ENCODE results near the gene WDR93. TPM values are rescaled to one million over a fixed set of nuclear protein-coding genes. Genes with fewer than 3 reads are reported as not detected.

Gene WDR93
- total RNA-seq, 1 donor from 2014 or later: not detected

GRCh38 chr15:89777073-89777751, 86.6 kb downstream of the WDR93 start:
- Mint-ChIP-seq H3K4me1 (ENCODE audit: low read depth, unreplicated experiment) (no peaks in the 10 kb centered on the region), H3K4me3 (ENCODE audit: unreplicated experiment) (no peak overlapping the region), H3K36me3 (ENCODE audit: unreplicated experiment) (no peaks in the 10 kb centered on the region), H3K27ac (ENCODE audit: unreplicated experiment) (no peak overlapping the region), H3K9me3 (ENCODE audit: unreplicated experiment) (peaks cover 4% of the 10 kb centered on the region), H3K27me3 (ENCODE audit: unreplicated experiment) (peaks cover 8% of the 10 kb centered on the region)
- DNase-seq: no peak
- TF ChIP-seq CTCF (IDR thresholded peaks at IDR 0.05; ENCODE audit: partially characterized antibody, unreplicated experiment): no peak

GRCh38 chr15:89777782-89778380, 87.3 kb downstream of the WDR93 start:
- peaks cover 8% of the 10 kb centered on the region for H3K27me3 Mint-ChIP-seq (ENCODE audit: unreplicated experiment)
- H3K9me3 Mint-ChIP-seq (ENCODE audit: unreplicated experiment): peaks cover 4% of the 10 kb centered on the region
- H3K27ac Mint-ChIP-seq (ENCODE audit: unreplicated experiment): no peak overlapping the region
- no peaks in the 10 kb centered on the region for H3K36me3 Mint-ChIP-seq (ENCODE audit: unreplicated experiment)
- H3K4me3 Mint-ChIP-seq (ENCODE audit: unreplicated experiment): no peak overlapping the region
- DNase-seq: no peak
- no peak for TF ChIP-seq CTCF (IDR thresholded peaks at IDR 0.05; ENCODE audit: partially characterized antibody, unreplicated experiment)
- no peaks in the 10 kb centered on the region for H3K4me1 Mint-ChIP-seq (ENCODE audit: low read depth, unreplicated experiment)

GRCh38 chr15:89778861-89779260, 88.2 kb downstream of the WDR93 start:
- no peak for DNase-seq
- Mint-ChIP-seq H3K36me3 (ENCODE audit: unreplicated experiment) (no peaks in the 10 kb centered on the region), H3K27ac (ENCODE audit: unreplicated experiment) (no peak overlapping the region), H3K4me1 (ENCODE audit: low read depth, unreplicated experiment) (no peaks in the 10 kb centered on the region), H3K9me3 (ENCODE audit: unreplicated experiment) (peaks cover 4% of the 10 kb centered on the region), H3K27me3 (ENCODE audit: unreplicated experiment) (peaks cover 8% of the 10 kb centered on the region), H3K4me3 (ENCODE audit: unreplicated experiment) (no peak overlapping the region)
- TF ChIP-seq CTCF (IDR thresholded peaks at IDR 0.05; ENCODE audit: partially characterized antibody, unreplicated experiment): no peak

GRCh38 chr15:89780601-89781000, 90.0 kb downstream of the WDR93 start:
- Mint-ChIP-seq H3K27me3 (ENCODE audit: unreplicated experiment) (peaks cover 6% of the 10 kb centered on the region), H3K9me3 (ENCODE audit: unreplicated experiment) (peaks cover 4% of the 10 kb centered on the region), H3K27ac (ENCODE audit: unreplicated experiment) (no peak overlapping the region), H3K4me1 (ENCODE audit: low read depth, unreplicated experiment) (no peaks in the 10 kb centered on the region), H3K4me3 (ENCODE audit: unreplicated experiment) (no peak overlapping the region), H3K36me3 (ENCODE audit: unreplicated experiment) (no peaks in the 10 kb centered on the region)
- TF ChIP-seq CTCF (IDR thresholded peaks at IDR 0.05; ENCODE audit: partially characterized antibody, unreplicated experiment): no peak
- DNase-seq: no peak

GRCh38 chr15:89781055-89781454, 90.4 kb downstream of the WDR93 start:
- Mint-ChIP-seq H3K36me3 (ENCODE audit: unreplicated experiment) (no peaks in the 10 kb centered on the region), H3K4me1 (ENCODE audit: low read depth, unreplicated experiment) (no peaks in the 10 kb centered on the region), H3K4me3 (ENCODE audit: unreplicated experiment) (no peak overlapping the region), H3K27me3 (ENCODE audit: unreplicated experiment) (peaks cover 6% of the 10 kb centered on the region), H3K9me3 (ENCODE audit: unreplicated experiment) (peaks cover 4% of the 10 kb centered on the region), H3K27ac (ENCODE audit: unreplicated experiment) (no peak overlapping the region)
- no peak for TF ChIP-seq CTCF (IDR thresholded peaks at IDR 0.05; ENCODE audit: partially characterized antibody, unreplicated experiment)
- DNase-seq: no peak

Measured in glutamatergic neuron (in vitro differentiated cells).